SH-SY5Y (cell line): ENCODE results near the gene SAMD4B.

Experiments used
- GATA2 ChIP-seq: IDR thresholded peaks from 2 replicates; pipeline ENCODE4 v1.6.1; 2011; ENCODE audit warnings: mild to moderate bottlenecking, low read depth, low read length
- GATA3 ChIP-seq: IDR thresholded peaks from 2 replicates; pipeline ENCODE4 v1.6.1; 2011; ENCODE audit warnings: low read depth, mild to moderate bottlenecking, low read length, moderate library complexity

Gene SAMD4B

GRCh38 chr19:39306075-39306474 lies 36.1 kb upstream of the SAMD4B start:
- no peak for TF ChIP-seq GATA2
- TF ChIP-seq GATA3: no peak

GRCh38 chr19:39307046-39307821 lies 35.0 kb upstream of the SAMD4B start:
- TF ChIP-seq GATA3 (no peak), GATA2 (no peak)

- TF ChIP-seq GATA3 (no peak), GATA2 (no peak)
These were observed 34.2 kb upstream of the SAMD4B start for GRCh38 chr19:39307822-39308530.

- TF ChIP-seq GATA3: no peak
- TF ChIP-seq GATA2: no peak
These were observed 33.5 kb upstream of the SAMD4B start for GRCh38 chr19:39308531-39309304.

GRCh38 chr19:39310558-39311311 lies 31.5 kb upstream of the SAMD4B start:
- no peak for TF ChIP-seq GATA3
- no peak for TF ChIP-seq GATA2

- TF ChIP-seq GATA2 (no peak), GATA3 (no peak)
These were observed 28.0 kb upstream of the SAMD4B start for GRCh38 chr19:39314016-39314728.

- no peak for TF ChIP-seq GATA2
- TF ChIP-seq GATA3: no peak
These were observed 26.3 kb upstream of the SAMD4B start for GRCh38 chr19:39315933-39316332.

- TF ChIP-seq GATA2 (no peak), GATA3 (no peak)
These were observed 25.4 kb upstream of the SAMD4B start for GRCh38 chr19:39316627-39317321.

- TF ChIP-seq GATA2 (no peak), GATA3 (no peak)
These were observed 24.7 kb upstream of the SAMD4B start for GRCh38 chr19:39317476-39317875.

- no peak for TF ChIP-seq GATA3
- TF ChIP-seq GATA2: no peak
These were observed 24.1 kb upstream of the SAMD4B start for GRCh38 chr19:39318071-39318470.

GRCh38 chr19:39318690-39319089 lies 23.5 kb upstream of the SAMD4B start:
- TF ChIP-seq GATA2: no peak
- TF ChIP-seq GATA3: no peak

GRCh38 chr19:39319098-39319891 lies 22.9 kb upstream of the SAMD4B start:
- no peak for TF ChIP-seq GATA2
- TF ChIP-seq GATA3: no peak

- TF ChIP-seq GATA2 (no peak), GATA3 (no peak)
These were observed 22.4 kb upstream of the SAMD4B start for GRCh38 chr19:39319892-39320248.
